Suprapubic skin (tissue), 3 donors: ENCODE results near the gene GPALPP1.
A peak's percentile ranks its signal among the peaks of the same experiment; 100 is the strongest.

Experiments used
- CTCF ChIP-seq, 2 donors: fragments of 200-600 bp in 1 of 2; fragments of 450-650 bp in 1 of 2; sonication (generic) in 1 of 2; IDR thresholded peaks; one replicate each; pipeline ENCODE4 v1.5.1; 2016 to 2019; ENCODE audit warnings: antibody characterized with exemption in 2 of 2, mild to moderate bottlenecking in 1 of 2, moderate library complexity in 1 of 2
- EP300 ChIP-seq: sonication (generic); formaldehyde crosslinking; IDR thresholded peaks from one replicate; pipeline ENCODE4 v1.6.1; 2017; ENCODE audit warnings: antibody characterized with exemption

- no peak for TF ChIP-seq EP300
- peak; percentile 71 to 76 for TF ChIP-seq CTCF (IDR thresholded peaks at IDR 0.05)
Observed at GRCh38 chr13:44969551-44970484, 19.5 kb upstream of the GPALPP1 start.
